GM12891 (cell line): Measurements from ENCODE around the gene COPS2.
"Not testable (repeated sequence)": the region's sequence is repeated elsewhere in the genome, so short reads cannot be mapped to it uniquely, and the experiment has no call there.

Experiments
- DNase-seq: peaks from one replicate; pipeline ENCODE4 v3.0.0; 2011; ENCODE audit warnings: low spot score; ENCODE audit not compliant: insufficient read length
- FAIRE-seq: peaks from 2 replicates; lab custom pipeline; 2011; peaks lifted over from hg19 to GRCh38; lab: Jason Lieb, UNC
- PAX5 ChIP-seq: IDR thresholded peaks from 2 replicates; pipeline ENCODE4 v1.6.1; 2011; ENCODE audit warnings: low read length, moderate library complexity, mild to moderate bottlenecking; ENCODE audit not compliant: insufficient read depth, severe bottlenecking
- POLR2A ChIP-seq: IDR thresholded peaks from 2 replicates; pipeline ENCODE4 v1.6.1; 2011; ENCODE audit warnings: low read depth, low read length, control low read depth
- POLR2AphosphoS5 ChIP-seq: IDR thresholded peaks from 2 replicates; pipeline ENCODE4 v1.6.1; 2011; ENCODE audit warnings: low read depth, low read length, control low read depth
- POU2F2 ChIP-seq: IDR thresholded peaks from 2 replicates; pipeline ENCODE4 v1.6.1; 2011; ENCODE audit warnings: low read depth, mild to moderate bottlenecking, control low read depth, low read length, moderate library complexity
- SPI1 ChIP-seq: IDR thresholded peaks from 2 replicates; pipeline ENCODE4 v1.6.1; 2011; ENCODE audit warnings: low read depth, low read length, control low read depth
- TAF1 ChIP-seq: IDR thresholded peaks from 2 replicates; pipeline ENCODE4 v1.6.1; 2011; ENCODE audit warnings: low read depth, low read length, control low read depth

COPS2 gene

GRCh38 chr15:49182128-49182527, 26.7 kb upstream of the COPS2 start:
- FAIRE-seq (no peak), DNase-seq (no peak)
- TF ChIP-seq TAF1 (no peak), POLR2A (no peak), SPI1 (no peak), POLR2AphosphoS5 (no peak), POU2F2 (no peak), PAX5 (no peak)

DNA sequence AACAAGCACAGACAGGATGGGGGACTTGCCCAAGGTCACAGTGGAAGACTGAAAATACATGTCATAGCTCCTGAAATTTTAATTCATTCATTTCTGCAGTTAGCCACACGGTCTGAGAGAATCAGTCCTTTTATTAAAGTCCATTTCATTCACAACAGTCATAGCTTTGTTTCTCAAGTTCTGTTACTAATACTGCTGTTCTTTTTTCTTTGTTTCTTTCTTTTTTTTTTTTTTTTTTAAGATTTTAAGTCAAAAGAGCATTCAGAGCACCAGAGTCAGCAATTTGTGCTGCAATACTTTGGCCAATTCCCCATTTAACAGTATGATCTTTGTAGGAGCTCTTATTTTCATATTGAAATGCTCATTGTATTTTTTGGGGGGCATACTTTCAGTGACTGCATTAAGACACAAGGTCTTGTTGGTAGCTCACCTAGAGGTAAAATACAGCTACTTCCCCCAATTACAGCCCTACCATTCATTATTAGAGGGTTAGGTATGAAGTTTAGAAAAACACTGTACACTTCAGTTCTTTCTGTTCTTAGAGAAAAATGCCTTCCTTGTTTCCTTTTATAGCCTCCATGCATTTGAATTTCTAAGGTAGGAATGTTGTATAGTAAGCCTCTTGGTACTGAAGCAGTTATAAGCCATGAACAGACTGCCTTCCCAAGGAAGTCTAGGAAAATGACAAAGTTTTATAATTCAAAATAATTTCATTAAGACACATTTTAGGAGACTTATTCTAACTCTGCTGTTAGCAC, 24.2 kb upstream of the COPS2 start:
- DNase-seq (no peak), FAIRE-seq (no peak)
- TF ChIP-seq POU2F2 (no peak), POLR2A (no peak), TAF1 (no peak), SPI1 (no peak)

DNA sequence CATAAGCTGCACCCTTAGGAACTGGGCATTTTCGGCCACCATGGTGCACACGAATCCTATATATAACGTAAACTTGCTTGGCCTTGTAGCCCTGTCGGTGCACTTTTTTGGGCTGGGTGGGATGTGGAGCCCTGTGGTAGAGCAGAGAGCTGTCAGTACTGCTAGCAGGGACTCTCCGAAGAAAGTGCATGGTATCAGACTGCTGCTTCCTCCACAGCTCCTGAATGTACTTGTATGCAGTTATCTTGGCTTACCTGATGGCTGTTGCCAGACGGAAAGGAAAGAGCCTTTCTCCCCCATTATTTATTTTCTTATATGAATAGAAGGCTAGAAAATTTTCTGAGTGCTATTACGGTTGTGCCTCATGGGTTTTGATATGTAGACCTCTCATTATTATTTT, 23.1 kb upstream of the COPS2 start:
- no peak for TF ChIP-seq POLR2A
- no peak for TF ChIP-seq PAX5
- no peak for TF ChIP-seq TAF1
- no peak for TF ChIP-seq SPI1
- no peak for TF ChIP-seq POLR2AphosphoS5
- no peak for TF ChIP-seq POU2F2
- no peak for FAIRE-seq
- no peak for DNase-seq

GRCh38 chr15:49175582-49176397, 20.4 kb upstream of the COPS2 start:
- DNase-seq, result not testable (repeated sequence)

GRCh38 chr15:49174902-49175301, 19.5 kb upstream of the COPS2 start:
- DNase-seq, result no peak
- no peak for FAIRE-seq
- TF ChIP-seq PAX5 (no peak), POLR2AphosphoS5 (no peak), POU2F2 (no peak), POLR2A (no peak), SPI1 (no peak), TAF1 (no peak)

More at GRCh38 chr15:49175582-49176397, 20.4 kb upstream of the COPS2 start:
- FAIRE-seq, result not testable (repeated sequence)

DNA sequence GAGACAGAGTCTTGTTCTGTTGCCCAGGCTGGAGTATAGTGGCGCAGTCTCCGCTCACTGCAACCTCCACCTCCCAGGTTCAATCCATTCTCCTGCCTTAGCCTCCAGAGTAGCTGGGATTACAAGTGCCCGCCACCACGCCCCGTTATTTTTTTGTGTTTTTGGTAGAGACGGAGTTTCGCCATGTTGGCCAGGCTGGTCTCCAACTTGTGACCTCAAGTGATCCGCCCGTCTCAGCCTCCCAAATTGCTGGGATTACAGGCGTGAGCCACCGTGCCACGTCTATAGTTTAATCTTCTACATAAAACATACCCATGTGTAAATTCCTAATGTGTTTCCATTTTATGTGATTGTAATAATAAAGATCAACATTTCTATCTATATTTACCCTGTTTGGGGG, 16.4 kb upstream of the COPS2 start:
- DNase-seq (no peak), FAIRE-seq (no peak)
- TF ChIP-seq POLR2AphosphoS5 (no peak), TAF1 (no peak), PAX5 (no peak), POLR2A (no peak), POU2F2 (no peak), SPI1 (no peak)

DNA sequence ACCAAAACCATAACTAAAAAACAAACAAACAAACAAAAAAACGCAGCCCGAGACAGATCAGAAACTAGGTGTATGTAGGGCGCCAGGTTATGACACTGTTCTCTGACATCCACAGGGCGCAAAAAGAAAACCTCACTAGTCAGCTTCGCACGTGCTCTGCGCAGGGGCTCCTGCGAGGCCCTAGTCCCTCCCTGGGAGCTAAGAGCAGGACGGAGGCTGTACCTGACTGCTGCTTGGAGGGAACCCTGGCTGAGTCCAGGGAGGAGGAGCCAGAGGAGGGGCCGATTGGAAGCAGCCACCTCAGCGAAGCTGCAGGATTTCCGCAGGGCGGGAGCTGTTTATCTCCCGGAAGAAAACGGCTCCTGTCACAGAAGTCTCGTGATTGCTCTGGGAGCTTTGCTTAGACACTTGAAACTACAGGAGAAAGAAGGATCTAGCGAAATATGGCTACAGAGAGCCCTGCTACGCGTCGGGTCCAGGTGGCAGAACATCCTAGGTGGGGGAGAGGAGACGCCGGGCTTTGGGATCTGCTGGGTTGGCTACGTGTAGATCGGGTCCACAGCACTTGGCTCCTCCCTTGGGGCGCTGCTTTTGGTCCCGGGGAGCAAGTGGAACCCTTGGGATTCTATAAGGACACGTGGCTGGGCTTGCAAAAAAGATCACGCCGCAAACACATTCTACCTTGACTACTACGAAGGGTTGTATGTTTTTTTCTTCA, 14.6 kb upstream of the COPS2 start, which contains the start of gene GALK2:
GALK2 (plus strand) TSS at position 368 of the 718 bp plus-strand sequence; CDS start at position 444, 76 bp downstream.
- peak; percentile 85 for FAIRE-seq
- peak; percentile 47 for DNase-seq
- TF ChIP-seq POLR2AphosphoS5, result no peak; the same call in 1 of the 2 replicates
- TF ChIP-seq TAF1, result peak; percentile 57; the same call in 1 of the 2 replicates
- no peak for TF ChIP-seq PAX5
- peak; percentile 78; the same call in 1 of the 2 replicates for TF ChIP-seq POLR2A

GRCh38 chr15:49168016-49168415, 12.6 kb upstream of the COPS2 start:
- FAIRE-seq, result no peak
- no peak for TF ChIP-seq POLR2AphosphoS5
- no peak for TF ChIP-seq TAF1
- no peak for TF ChIP-seq SPI1
- no peak for TF ChIP-seq POU2F2
- no peak for TF ChIP-seq POLR2A
- no peak for TF ChIP-seq PAX5

GRCh38 chr15:49164865-49165264, 9.5 kb upstream of the COPS2 start:
- FAIRE-seq (no peak), DNase-seq (no peak)
- TF ChIP-seq TAF1 (no peak), SPI1 (no peak)

More at GRCh38 chr15:49168016-49168415, 12.6 kb upstream of the COPS2 start:
- DNase-seq, result no peak

DNA sequence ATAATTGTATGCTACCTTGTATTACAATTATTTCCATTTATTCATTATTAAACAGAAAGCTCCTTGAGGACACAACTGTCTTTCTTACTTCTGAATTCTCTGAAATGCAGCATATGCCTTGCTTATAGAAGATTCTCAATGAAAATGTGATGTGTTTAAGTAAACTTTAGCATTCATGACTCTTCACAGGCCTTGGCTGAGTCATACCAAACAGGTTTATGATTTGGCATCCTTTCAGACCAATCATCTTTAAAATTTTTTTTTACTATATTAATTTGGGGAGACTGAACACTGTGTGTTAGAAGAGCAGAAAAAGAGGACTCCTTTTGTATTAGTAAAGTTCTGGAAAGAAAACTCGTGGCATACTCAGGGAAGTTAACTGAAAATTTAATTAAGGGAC, 8.3 kb upstream of the COPS2 start:
- DNase-seq (no peak), FAIRE-seq (no peak)
- TF ChIP-seq POLR2AphosphoS5 (no peak), POU2F2 (no peak), PAX5 (no peak), POLR2A (no peak), TAF1 (no peak), SPI1 (no peak)
